CD4-positive, CD25-positive, alpha-beta regulatory T cell (primary cell): Measurements from ENCODE around the gene NAV1. TPM values are rescaled to one million over a fixed set of nuclear protein-coding genes. Genes with fewer than 3 reads are reported as not detected.

ENCODE experiments used
- ATAC-seq, 2 donors: fragments of 150-1000 bp; cut with Tn5 transposase; one replicate each; pipeline ENCODE4 v1.10.0; 2021; ENCODE audit warnings: low read depth in 2 of 2, moderate number of reproducible peaks in 2 of 2, moderate library complexity in 1 of 2
- DNase-seq, 3 donors: peaks; one replicate each; pipeline versions ENCODE4 v3.0.0 to v3.0.0-alpha.2; 2012 to 2022; ENCODE audit warnings: mixed read lengths in 1 of 3
- H3K27ac ChIP-seq: one replicate; pipeline ENCODE4 v1.7.0; 2013; ENCODE audit warnings: mild to moderate bottlenecking, low read length; ENCODE audit not compliant: insufficient read depth, poor library complexity, severe bottlenecking
- H3K27me3 ChIP-seq: one replicate; pipeline ENCODE4 v1.7.0; 2013; ENCODE audit warnings: low read length; ENCODE audit not compliant: control insufficient read depth, insufficient read depth
- H3K36me3 ChIP-seq: one replicate; pipeline ENCODE4 v1.7.0; 2013; ENCODE audit warnings: mild to moderate bottlenecking, low read length, moderate library complexity; ENCODE audit not compliant: control insufficient read depth, insufficient read depth
- H3K4me1 ChIP-seq: 2 replicates; pipeline ENCODE4 v1.7.0; 2013; ENCODE audit warnings: mild to moderate bottlenecking, low read length; ENCODE audit not compliant: insufficient read depth, control insufficient read depth, poor library complexity, severe bottlenecking
- H3K4me3 ChIP-seq: one replicate; pipeline ENCODE4 v1.7.0; 2013; ENCODE audit warnings: low read depth, mild to moderate bottlenecking, low read length, moderate library complexity
- H3K9me3 ChIP-seq, 2 experiments: 1 replicate in 1 of 2; 2 replicates in 1 of 2; pipeline ENCODE4 v1.7.0; 2013; ENCODE audit warnings: low read length in 2 of 2, mild to moderate bottlenecking in 1 of 2, moderate library complexity in 1 of 2; ENCODE audit not compliant: control insufficient read depth in 2 of 2
- H3K27ac Mint-ChIP-seq, 3 donors: one replicate each; pipeline ENCODE4 v1.8.0; 2020 to 2022; ENCODE audit warnings: mild to moderate bottlenecking in 3 of 3, mixed read lengths in 3 of 3, moderate library complexity in 2 of 3
- H3K27me3 Mint-ChIP-seq: one replicate; pipeline ENCODE4 v1.8.0; 2022; ENCODE audit warnings: mild to moderate bottlenecking, mixed read lengths
- H3K36me3 Mint-ChIP-seq: one replicate; pipeline ENCODE4 v1.8.0; 2020; ENCODE audit warnings: mixed read lengths
- H3K4me1 Mint-ChIP-seq, 4 donors: one replicate each; pipeline ENCODE4 v1.8.0; 2020 to 2022; ENCODE audit warnings: mixed read lengths in 4 of 4, mild to moderate bottlenecking in 1 of 4
- H3K4me3 Mint-ChIP-seq, 4 donors: one replicate each; pipeline ENCODE4 v1.8.0; 2020 to 2022; ENCODE audit warnings: mild to moderate bottlenecking in 4 of 4, mixed read lengths in 4 of 4, moderate library complexity in 3 of 4
- H3K9me3 Mint-ChIP-seq, 7 donors: one replicate each; pipeline ENCODE4 v1.8.0; 2020 to 2022; ENCODE audit warnings: mixed read lengths in 7 of 7, mild to moderate bottlenecking in 3 of 7, moderate library complexity in 2 of 7
- polyA plus RNA-seq, 4 donors: library from polyadenylated mRNA; unstranded; fragments of 300-500 nt; fragmentation: Illumina TruSeq; gene quantifications; one replicate each; pipeline ENCODE4 v1.2.3, GENCODE V29; 2021
- total RNA-seq: library from RNA; stranded (reverse); gene quantifications from one replicate; pipeline ENCODE4 v1.2.3, GENCODE V29; 2022

NAV1 gene
- total and polyA plus RNA-seq, 5 donors from 2014 or later = 0.39 to 4.9 (median 1.7) TPM

- ATAC-seq (no peak), DNase-seq (no peak)
- H3K4me1 ChIP-seq = no peaks in the 10 kb centered on the region
- peaks cover 0 to 1% (median 0%) of the 10 kb centered on the region in 7 donors for H3K9me3 Mint-ChIP-seq
- H3K27me3 Mint-ChIP-seq = peaks cover 6% of the 10 kb centered on the region
- no peaks in the 10 kb centered on the region for H3K4me1 Mint-ChIP-seq
- no peaks in the 10 kb centered on the region for H3K36me3 ChIP-seq
- H3K27ac Mint-ChIP-seq = no peak overlapping the region
- H3K36me3 Mint-ChIP-seq = peaks cover 5% of the 10 kb centered on the region
- H3K27me3 ChIP-seq = no peaks in the 10 kb centered on the region
- no peak overlapping the region for H3K4me3 ChIP-seq
- no peak overlapping the region for H3K27ac ChIP-seq
- no peaks in the 10 kb centered on the region for H3K9me3 ChIP-seq
- no peak overlapping the region for H3K4me3 Mint-ChIP-seq
These were observed 45.7 kb downstream of the NAV1 start for GRCh38 chr1:201584471-201585092.

- Histone ChIP-seq H3K9me3 (no peaks in the 10 kb centered on the region), H3K4me3 (no peak overlapping the region), H3K4me1 (no peaks in the 10 kb centered on the region), H3K27ac (no peak overlapping the region), H3K36me3 (no peaks in the 10 kb centered on the region), H3K27me3 (no peaks in the 10 kb centered on the region)
- Mint-ChIP-seq H3K36me3 (peaks cover 5% of the 10 kb centered on the region), H3K4me1 (no peaks in the 10 kb centered on the region), H3K9me3 (peaks cover 0 to 1% (median 0%) of the 10 kb centered on the region in 7 donors), H3K4me3 (no peak overlapping the region), H3K27me3 (peaks cover 6% of the 10 kb centered on the region), H3K27ac (no peak overlapping the region)
- DNase-seq (no peak), ATAC-seq (no peak)
These were observed 46.2 kb downstream of the NAV1 start for GRCh38 chr1:201585093-201585483.

GRCh38 chr1:201585901-201586300, 47.0 kb downstream of the NAV1 start:
- no peaks in the 10 kb centered on the region for H3K4me1 ChIP-seq
- ATAC-seq (no peak), DNase-seq (no peak)
- H3K4me1 Mint-ChIP-seq = no peaks in the 10 kb centered on the region
- H3K9me3 ChIP-seq = no peaks in the 10 kb centered on the region
- no peaks in the 10 kb centered on the region for H3K27me3 ChIP-seq
- no peak overlapping the region for H3K27ac Mint-ChIP-seq
- H3K27ac ChIP-seq = no peak overlapping the region
- H3K27me3 Mint-ChIP-seq = peaks cover 6% of the 10 kb centered on the region
- H3K4me3 ChIP-seq = no peak overlapping the region
- H3K4me3 Mint-ChIP-seq = no peak overlapping the region
- peaks cover 0 to 1% (median 0%) of the 10 kb centered on the region in 7 donors for H3K9me3 Mint-ChIP-seq
- peaks cover 4% of the 10 kb centered on the region for H3K36me3 Mint-ChIP-seq
- no peaks in the 10 kb centered on the region for H3K36me3 ChIP-seq

- no peaks in the 10 kb centered on the region for H3K9me3 ChIP-seq
- no peak for ATAC-seq
- H3K36me3 Mint-ChIP-seq = no peaks in the 10 kb centered on the region
- H3K27me3 ChIP-seq = no peaks in the 10 kb centered on the region
- H3K36me3 ChIP-seq = no peaks in the 10 kb centered on the region
- H3K4me3 ChIP-seq = no peak overlapping the region
- H3K4me1 Mint-ChIP-seq = no peaks in the 10 kb centered on the region
- H3K4me1 ChIP-seq = no peaks in the 10 kb centered on the region
- no peak overlapping the region for H3K4me3 Mint-ChIP-seq
- H3K27ac ChIP-seq = no peak overlapping the region
- peaks cover 6% of the 10 kb centered on the region for H3K27me3 Mint-ChIP-seq
- no peak for DNase-seq
- no peak overlapping the region for H3K27ac Mint-ChIP-seq
- H3K9me3 Mint-ChIP-seq = no peaks in the 10 kb centered on the region
These were observed 47.9 kb downstream of the NAV1 start for GRCh38 chr1:201586806-201587205.

- no peak overlapping the region for H3K27ac Mint-ChIP-seq
- no peak overlapping the region for H3K27ac ChIP-seq
- H3K36me3 ChIP-seq = no peaks in the 10 kb centered on the region
- no peak overlapping the region for H3K4me3 Mint-ChIP-seq
- H3K36me3 Mint-ChIP-seq = no peaks in the 10 kb centered on the region
- H3K27me3 ChIP-seq = no peaks in the 10 kb centered on the region
- peaks cover 6% of the 10 kb centered on the region for H3K27me3 Mint-ChIP-seq
- no peak overlapping the region for H3K4me3 ChIP-seq
- no peaks in the 10 kb centered on the region for H3K9me3 ChIP-seq
- ATAC-seq = no peak
- DNase-seq = no peak
- H3K4me1 Mint-ChIP-seq = no peaks in the 10 kb centered on the region
- H3K4me1 ChIP-seq = no peaks in the 10 kb centered on the region
- no peaks in the 10 kb centered on the region for H3K9me3 Mint-ChIP-seq
These were observed 48.8 kb downstream of the NAV1 start for GRCh38 chr1:201587729-201588128.

Other genes starting within 250 kb of the NAV1 start
- not detected for gene TNNT2, start 161.4 kb upstream of the NAV1 start, total RNA-seq
- not detected for gene TNNT2, start 161.4 kb upstream of the NAV1 start, polyA plus RNA-seq
- gene LAD1, start 139.8 kb upstream of the NAV1 start, total RNA-seq = not detected
- not detected for gene LAD1, start 139.8 kb upstream of the NAV1 start, polyA plus RNA-seq
- gene TNNI1, start 117.4 kb upstream of the NAV1 start, total RNA-seq = not detected
- gene TNNI1, start 117.4 kb upstream of the NAV1 start, polyA plus RNA-seq = not detected
- 2.1 TPM for gene PHLDA3, start 69.9 kb upstream of the NAV1 start, total RNA-seq
- 1 to 10 TPM in 2 of 4 donors, under 1 TPM in 2; 0.62 to 2.1 (median 1.1) TPM for gene PHLDA3, start 69.9 kb upstream of the NAV1 start, polyA plus RNA-seq
- gene CSRP1, start 32.0 kb upstream of the NAV1 start, total RNA-seq = 63.8 TPM
- 100 to 1,000 TPM in 1 of 4 donors, 10 to 100 TPM in 3; 70.7 to 115 (median 84.7) TPM for gene CSRP1, start 32.0 kb upstream of the NAV1 start, polyA plus RNA-seq